Suppressor macrophage treated with lipopolysaccharide for 4 hours (primary cell): ENCODE measurements around the gene NCOA7.
"Not testable (repeated sequence)": the region's sequence is repeated elsewhere in the genome, so short reads cannot be mapped to it uniquely, and the experiment has no call there.

Experiments used
- DNase-seq: peaks from one replicate; pipeline ENCODE4 v3.0.0-alpha.2; 2020

Gene NCOA7

GRCh38 chr6:125871365-125871764, 80.6 kb downstream of the NCOA7 start:
- DNase-seq: no peak

DNA sequence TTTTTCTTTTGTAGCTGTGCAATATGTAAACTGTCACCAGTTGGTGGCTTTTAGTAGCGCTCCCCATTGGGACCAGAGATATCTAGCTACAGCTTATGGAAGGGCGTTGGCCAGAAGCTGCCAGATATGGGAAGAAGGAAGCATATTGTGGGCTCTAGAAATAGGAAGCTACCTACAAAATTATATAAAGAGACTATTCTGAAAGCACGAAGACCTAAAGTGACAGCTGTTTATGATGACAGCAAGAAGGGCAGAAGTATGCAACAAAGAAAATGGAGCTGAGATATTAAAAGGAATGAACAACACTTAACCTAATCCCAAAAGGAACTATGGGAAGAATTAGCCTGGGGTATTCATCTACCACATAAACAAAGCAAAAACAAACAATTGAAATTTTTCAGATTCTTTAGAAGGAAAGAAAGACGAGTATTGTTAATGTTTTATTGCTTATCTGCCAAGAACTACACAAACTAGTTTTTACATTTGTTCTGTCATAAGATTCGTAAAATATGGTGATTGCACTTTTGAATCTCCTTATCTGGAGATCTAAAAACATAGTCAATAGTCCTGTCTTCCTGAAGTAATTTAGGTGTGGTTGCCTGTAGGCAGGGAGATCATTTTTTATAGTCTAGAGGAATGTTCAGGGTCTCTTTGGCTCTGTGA, 81.6 kb downstream of the NCOA7 start:
- no peak for DNase-seq

DNA sequence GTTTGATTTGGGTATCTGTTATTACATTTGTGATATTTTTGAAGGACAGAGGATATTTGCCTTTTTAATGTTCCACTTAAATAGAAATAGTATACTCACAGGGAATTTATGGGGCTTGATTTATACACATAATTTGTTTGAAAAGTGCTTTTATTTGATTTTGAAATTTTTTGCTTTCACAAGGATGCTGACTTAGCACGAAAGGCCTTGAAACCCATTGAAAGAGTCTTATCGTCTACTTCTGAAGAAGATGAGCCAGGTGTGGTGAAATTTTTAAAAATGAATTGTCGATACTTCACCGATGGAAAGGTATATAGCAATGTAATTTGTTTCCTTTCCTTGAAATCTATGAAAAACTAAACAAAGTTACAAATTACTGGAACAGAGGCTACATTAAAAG, 91.5 kb downstream of the NCOA7 start:
- DNase-seq: no peak

DNA sequence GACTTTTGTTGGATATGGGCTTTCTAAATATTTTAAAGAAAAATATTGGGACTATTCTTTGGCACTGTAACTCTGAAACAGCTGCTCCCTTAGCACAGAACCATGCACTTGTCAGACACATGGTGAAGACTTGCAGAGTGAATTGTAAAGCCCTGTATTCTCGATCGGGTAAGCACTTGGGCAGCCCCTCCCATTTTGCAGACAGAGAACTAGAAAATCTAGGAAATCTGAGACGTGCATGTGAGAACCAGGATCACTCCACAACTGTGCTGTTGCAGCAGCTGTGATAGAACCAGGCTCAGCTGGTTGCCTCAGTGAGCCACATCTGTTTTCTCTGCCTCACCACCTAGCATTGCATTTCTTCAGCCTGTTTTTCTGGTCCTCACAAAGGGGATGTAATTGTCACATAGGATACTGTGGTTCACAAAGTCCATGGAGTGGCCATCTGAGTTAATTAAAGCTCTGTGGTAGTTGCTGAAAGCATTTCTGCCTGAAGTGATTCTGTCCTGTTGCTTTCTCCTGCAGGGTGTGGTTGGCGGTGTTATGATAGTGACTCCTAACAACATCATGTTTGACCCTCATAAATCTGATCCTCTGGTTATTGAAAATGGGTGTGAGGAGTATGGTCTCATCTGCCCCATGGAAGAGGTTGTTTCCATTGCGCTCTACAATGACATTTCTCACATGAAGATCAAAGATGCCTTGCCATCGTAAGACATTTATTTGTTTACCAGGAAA, 94.0 kb downstream of the NCOA7 start:
- no peak for DNase-seq

GRCh38 chr6:125886021-125886420, 95.3 kb downstream of the NCOA7 start:
- DNase-seq: peak; percentile 68

DNA sequence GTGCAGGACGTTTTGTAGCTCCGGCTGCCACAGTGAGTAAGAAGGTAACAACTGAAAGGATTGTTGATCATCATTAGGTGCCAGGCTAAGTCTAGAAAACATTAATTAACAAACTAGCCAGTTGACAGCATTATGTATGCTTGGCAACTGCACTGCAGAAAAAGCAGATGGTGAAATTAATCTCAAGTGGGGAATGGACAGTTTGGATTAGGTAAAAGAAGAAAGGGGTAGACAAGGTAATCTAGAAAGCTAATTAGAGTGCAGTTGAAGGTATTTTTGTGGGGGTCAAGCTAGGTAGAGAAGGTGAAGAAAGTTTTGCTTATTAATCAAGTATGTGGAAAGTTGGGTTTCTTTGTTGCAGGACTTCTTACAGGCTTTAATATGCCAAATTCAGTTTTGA, 96.2 kb downstream of the NCOA7 start:
- no peak for DNase-seq

DNA sequence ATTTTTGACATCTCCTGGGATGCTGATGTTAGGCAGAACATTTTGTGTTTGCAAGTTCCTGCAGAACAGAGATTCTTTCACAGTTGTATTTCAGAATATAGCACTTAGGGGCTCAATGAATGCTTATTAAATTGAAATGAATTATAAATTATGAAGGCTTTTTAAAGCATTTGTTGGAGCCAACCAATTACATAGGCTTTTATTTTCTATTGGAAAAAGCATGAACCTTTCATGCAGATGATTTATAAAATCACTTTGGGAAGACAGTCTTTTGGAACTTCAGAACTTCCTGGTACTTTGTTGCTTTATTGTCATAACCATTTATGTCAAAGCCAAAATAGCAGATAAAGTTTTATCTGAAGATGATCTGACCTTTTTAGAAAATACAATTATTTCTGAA, 96.6 kb downstream of the NCOA7 start:
- DNase-seq: no peak

- DNase-seq: peak; percentile 67
Measured at GRCh38 chr6:125888989-125889656, 98.4 kb downstream of the NCOA7 start.

GRCh38 chr6:125899726-125900182, 109.0 kb downstream of the NCOA7 start:
- DNase-seq: no peak

DNA sequence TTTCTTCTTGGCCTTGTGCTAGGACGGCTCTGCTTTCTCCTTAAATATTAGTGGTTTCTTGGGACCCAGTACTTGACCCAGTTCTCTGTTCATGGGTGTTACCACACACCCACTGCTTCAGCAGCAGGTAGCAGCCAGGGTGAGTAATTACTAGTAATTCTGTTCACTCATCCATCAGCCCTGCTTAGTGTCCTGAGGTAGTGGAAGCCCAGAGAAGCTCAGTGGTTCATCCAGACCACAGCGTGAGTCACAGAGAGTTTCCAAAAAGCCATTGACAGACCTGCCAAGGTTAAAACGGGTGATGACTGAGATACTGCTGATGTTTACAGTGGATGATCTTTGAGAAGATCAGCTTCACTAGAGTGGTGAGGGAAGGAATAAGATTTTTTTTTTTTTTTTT, 114.1 kb downstream of the NCOA7 start:
- no peak for DNase-seq

DNA sequence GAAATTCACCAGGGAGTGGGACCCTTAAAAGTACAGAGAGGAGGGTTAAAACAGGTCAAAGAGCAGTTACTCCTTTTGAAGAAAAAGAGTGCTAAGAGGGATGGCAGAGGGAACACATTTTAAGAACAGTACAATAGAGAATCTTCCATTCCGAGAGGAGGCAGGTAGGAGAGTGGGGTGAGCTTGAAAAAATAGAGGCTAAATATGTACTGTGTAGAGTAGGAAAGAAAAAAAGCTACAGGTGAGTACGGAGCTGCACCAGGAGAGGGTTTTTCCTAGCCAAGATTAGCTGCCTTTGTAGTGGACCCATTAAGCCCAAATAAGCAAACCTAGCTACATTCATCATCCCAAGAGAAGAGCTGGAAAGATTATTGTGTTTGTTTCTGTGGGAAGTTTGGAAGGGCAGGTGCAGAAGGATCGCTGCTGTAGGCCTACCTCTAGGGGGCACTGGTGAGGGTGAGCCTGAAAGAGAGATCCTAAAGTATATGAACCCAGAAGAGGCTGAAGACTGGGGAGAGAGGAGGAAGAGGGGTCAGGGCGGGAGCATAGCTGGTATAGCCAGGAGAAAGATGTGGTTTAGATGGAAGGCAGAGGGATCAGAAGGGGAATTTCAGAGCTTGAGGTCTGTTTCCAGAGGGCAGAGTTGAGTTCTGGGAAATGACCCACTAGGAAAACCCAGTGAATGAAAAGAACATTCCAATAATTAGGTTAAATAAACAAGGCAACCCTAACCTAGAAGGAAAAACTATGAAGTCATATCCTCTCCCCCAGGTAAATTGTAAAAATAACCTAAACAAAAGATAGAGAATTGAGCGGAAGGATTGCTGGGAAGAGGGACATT, 115.6 kb downstream of the NCOA7 start:
- peak; percentile 74 for DNase-seq

GRCh38 chr6:125910527-125910926, 119.8 kb downstream of the NCOA7 start:
- peak; percentile 78 for DNase-seq

GRCh38 chr6:125911051-125911451, 120.3 kb downstream of the NCOA7 start:
- DNase-seq: peak; percentile 39

GRCh38 chr6:125912430-125912829, 121.7 kb downstream of the NCOA7 start:
- DNase-seq: not testable (repeated sequence)

DNA sequence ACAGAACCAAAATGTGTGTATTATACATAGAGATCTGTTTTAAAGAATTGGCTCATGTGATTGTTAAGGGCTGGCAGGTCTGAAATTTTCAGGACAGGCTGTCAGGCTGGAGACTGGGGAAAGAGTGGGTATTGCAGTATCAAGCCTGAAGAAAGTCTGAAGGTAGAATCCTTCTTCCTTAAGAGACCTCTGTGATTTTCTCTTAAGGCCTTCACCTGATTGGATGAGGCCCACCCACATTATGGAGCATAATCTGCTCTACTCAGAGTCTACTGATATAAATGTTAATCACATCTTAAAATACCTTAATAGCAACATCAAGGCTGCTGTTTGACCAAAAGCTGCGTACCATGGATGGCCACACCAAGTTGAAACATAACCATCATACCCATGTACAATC, 122.4 kb downstream of the NCOA7 start:
- no peak for DNase-seq

DNA sequence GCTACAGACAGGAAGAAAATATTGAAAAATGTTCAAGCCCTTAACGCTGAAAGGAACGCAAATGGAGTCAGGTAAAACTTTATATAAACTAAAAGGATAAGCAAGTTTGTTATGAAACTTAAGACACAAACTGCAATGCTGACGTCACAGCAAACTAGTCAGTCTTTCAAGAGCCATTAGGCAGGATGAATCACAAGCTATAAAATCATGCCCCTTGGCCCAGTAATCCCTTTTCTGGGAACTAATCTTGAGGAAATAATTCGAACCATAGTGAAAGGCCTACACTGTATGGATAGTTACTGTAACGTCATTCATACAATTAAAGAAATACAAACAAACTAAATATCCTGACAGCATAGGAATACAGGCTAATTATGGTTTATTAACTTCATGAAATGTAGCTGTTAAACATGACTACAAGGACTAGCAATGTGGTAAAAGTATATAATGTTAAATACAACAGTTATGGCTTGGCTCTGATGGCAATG, 123.1 kb downstream of the NCOA7 start:
- DNase-seq: peak; percentile 62

GRCh38 chr6:125918230-125918629, 127.5 kb downstream of the NCOA7 start:
- no peak for DNase-seq

DNA sequence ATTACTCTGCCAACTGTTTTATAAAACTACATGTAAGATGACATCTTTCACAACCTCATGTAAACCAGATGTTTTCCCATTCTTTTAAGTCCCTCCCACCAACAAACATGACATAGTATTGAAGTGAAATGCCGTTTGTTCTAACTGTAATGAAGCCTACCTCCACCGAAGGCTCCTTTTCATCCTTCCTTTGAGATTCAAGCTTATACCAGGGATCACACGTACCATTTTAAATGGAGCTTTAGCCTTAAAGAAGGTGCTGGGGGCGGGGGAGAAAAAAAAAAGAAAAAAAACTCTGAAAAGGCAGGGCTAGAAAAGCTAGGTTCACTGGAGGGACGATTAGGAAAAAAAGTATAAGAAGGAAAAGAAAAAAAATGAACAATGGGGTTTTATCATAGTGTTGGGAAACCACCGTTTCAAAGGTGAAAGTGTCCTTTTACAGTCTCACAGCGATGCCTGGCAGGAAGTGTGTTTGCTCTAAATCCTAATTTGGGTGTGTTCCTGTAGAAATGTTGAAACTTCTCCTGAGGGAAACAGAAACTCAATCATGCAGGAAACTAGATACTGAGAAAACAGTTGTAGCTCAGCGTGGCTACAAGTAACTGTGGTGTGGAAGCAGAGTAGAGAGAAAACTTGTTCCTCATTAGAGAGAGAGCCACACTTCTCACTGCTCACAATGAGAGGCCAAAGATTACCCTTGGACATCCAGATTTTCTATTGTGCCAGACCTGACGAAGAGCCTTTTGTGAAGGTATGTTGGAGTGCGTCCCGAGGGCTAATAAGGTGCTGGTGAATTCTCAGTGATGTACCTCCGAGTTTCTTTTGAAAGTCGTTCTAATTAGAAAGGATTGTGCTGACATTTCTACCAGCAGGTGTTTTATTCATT, 128.2 kb downstream of the NCOA7 start:
- DNase-seq: peak; percentile 94

- DNase-seq: no peak
Measured at GRCh38 chr6:125919618-125920017, 128.9 kb downstream of the NCOA7 start.

DNA sequence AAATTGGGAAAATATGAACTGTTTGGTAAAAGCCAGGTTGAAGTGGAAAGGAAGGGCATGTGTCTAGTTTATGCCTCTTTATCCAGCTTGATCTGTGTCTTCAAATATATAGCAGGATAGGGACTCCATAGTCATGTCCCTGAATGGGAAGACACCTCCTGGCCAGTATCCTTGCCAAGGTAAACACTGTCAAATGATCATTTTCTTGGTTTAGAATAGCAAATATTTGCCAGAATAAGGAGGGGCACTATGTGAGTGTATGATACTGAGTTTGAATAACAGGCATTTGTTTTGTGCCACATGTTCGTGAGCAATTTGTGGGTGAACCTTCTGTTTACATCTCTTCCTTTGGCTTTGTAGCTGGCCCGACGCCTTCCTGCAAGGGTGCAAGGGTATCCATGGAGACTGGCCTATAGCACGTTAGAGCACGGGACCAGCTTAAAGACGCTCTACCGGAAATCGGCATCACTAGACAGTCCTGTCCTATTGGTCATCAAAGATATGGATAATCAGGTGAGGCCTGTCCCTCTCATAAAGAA, 131.6 kb downstream of the NCOA7 start:
- DNase-seq: no peak

GRCh38 chr6:125923366-125923877, 132.7 kb downstream of the NCOA7 start:
- DNase-seq: peak; percentile 55
